GM12878 (cell line): ENCODE results near the gene PIGM. TPM values are rescaled to one million over a fixed set of nuclear protein-coding genes. Genes with fewer than 3 reads are reported as not detected.

ENCODE experiments used
- ATF7 ChIP-seq: fragments of 450-650 bp; IDR thresholded peaks from 2 replicates; pipeline ENCODE4 v1.6.1; 2016; ENCODE audit warnings: low read depth, mild to moderate bottlenecking
- CREM ChIP-seq: IDR thresholded peaks from 2 replicates; pipeline ENCODE4 v1.6.1; 2014; ENCODE audit warnings: antibody characterized with exemption, low read depth
- EED ChIP-seq: sonication (generic); IDR thresholded peaks from 2 replicates; pipeline ENCODE4 v1.6.1; 2016; ENCODE audit warnings: antibody characterized with exemption, low read depth
- HDAC2 ChIP-seq: fragments of 200-600 bp; sonication (generic); IDR thresholded peaks from 2 replicates; pipeline ENCODE4 v1.6.1; 2017
- MTA2 ChIP-seq: fragments of 450-650 bp; IDR thresholded peaks from 2 replicates; pipeline ENCODE4 v1.6.1; 2016; ENCODE audit warnings: low read depth, mild to moderate bottlenecking, moderate library complexity
- NBN ChIP-seq: fragments of 450-650 bp; IDR thresholded peaks from 2 replicates; pipeline ENCODE4 v1.6.1; 2016
- NFYA ChIP-seq: IDR thresholded peaks from 2 replicates; pipeline ENCODE4 v1.6.1; 2011; ENCODE audit warnings: low read depth, mild to moderate bottlenecking, low read length, improper control_type of control experiment, borderline replicate concordance
- POLR2AphosphoS5 ChIP-seq: IDR thresholded peaks from 2 replicates; pipeline ENCODE4 v1.6.1; 2011; ENCODE audit warnings: mild to moderate bottlenecking, low read length, inconsistent platforms
- SIN3A ChIP-seq: IDR thresholded peaks from 2 replicates; pipeline ENCODE4 v1.6.1; 2012; ENCODE audit warnings: low read depth, low read length, improper control_type of control experiment
- SMAD5 ChIP-seq: IDR thresholded peaks from 2 replicates; pipeline ENCODE4 v1.6.1; 2016; ENCODE audit warnings: antibody characterized with exemption, low read depth
- ZZZ3 ChIP-seq: IDR thresholded peaks from 2 replicates; pipeline ENCODE4 v1.6.1; 2011; ENCODE audit warnings: low read depth; ENCODE audit not compliant: control insufficient read depth, insufficient read length
- polyA plus RNA-seq, 11 experiments: library from polyadenylated mRNA; depleted of rRNA in 4 of 11; unstranded in 6 of 11; stranded (reverse) in 5 of 11; fragments of >200 nt; fragmentation: Nextera tagmentation in 4 of 11; fragmentation: Illumina TruSeq in 1 of 11; extraction: Ambion mirVana in 4 of 11; extraction: Trizol in 1 of 11; gene quantifications; 1 replicate in 1 of 11; 2 replicates in 10 of 11; pipeline versions ENCODE4 v1.2.1 to v1.2.3, GENCODE V29; 2011 to 2016; ENCODE audit warnings: inconsistent platforms in 2 of 11, missing spikeins in 2 of 11, low read depth in 1 of 11
- total RNA-seq, 4 experiments: library from RNA; depleted of rRNA in 3 of 4; stranded (reverse); fragments of >200 nt in 3 of 4; fragmentation: Illumina TruSeq in 1 of 4; extraction: Trizol in 1 of 4; gene quantifications; 2 replicates each; pipeline versions ENCODE4 v1.2.1 to v1.2.3, GENCODE V29; 2013 to 2021
- TF ChIP-seq, protein P1 (sequence below): IDR thresholded peaks from 2 replicates; pipeline ENCODE4 v1.6.1; 2011; ENCODE audit warnings: mild to moderate bottlenecking, low read depth, low read length, moderate library complexity; ENCODE audit not compliant: insufficient replicate concordance
- TF ChIP-seq, protein P2 (sequence below): fragments of 450-650 bp; formaldehyde crosslinking; IDR thresholded peaks from 2 replicates; pipeline ENCODE4 v1.5.0; 2022; ENCODE audit warnings: mild to moderate bottlenecking, missing genetic modification characterization
- TF ChIP-seq, protein P3 (sequence below): fragments of 450-650 bp; IDR thresholded peaks from 2 replicates; pipeline ENCODE4 v1.6.1; 2017; ENCODE audit warnings: low read depth, mild to moderate bottlenecking, moderate library complexity
- TF ChIP-seq, protein P4 (sequence below): IDR thresholded peaks from 2 replicates; pipeline ENCODE4 v1.6.1; 2012; ENCODE audit warnings: low read depth, low read length, improper control_type of control experiment
- TF ChIP-seq, protein P5 (sequence below): fragments of 450-650 bp; IDR thresholded peaks from 2 replicates; pipeline ENCODE4 v1.6.1; 2018; ENCODE audit warnings: mild to moderate bottlenecking, low read depth, moderate library complexity; ENCODE audit not compliant: partially characterized antibody
- TF ChIP-seq, protein P6 (sequence below): fragments of 450-650 bp; IDR thresholded peaks from 2 replicates; pipeline ENCODE4 v1.6.1; 2017; ENCODE audit warnings: mild to moderate bottlenecking

PIGM gene
- total and polyA plus RNA-seq, 10 of the 15 experiments (the other 5 are each of a cell fraction or from before 2014, with no cell fraction given) = 2.6 to 6.1 (median 4.6) TPM

DNA sequence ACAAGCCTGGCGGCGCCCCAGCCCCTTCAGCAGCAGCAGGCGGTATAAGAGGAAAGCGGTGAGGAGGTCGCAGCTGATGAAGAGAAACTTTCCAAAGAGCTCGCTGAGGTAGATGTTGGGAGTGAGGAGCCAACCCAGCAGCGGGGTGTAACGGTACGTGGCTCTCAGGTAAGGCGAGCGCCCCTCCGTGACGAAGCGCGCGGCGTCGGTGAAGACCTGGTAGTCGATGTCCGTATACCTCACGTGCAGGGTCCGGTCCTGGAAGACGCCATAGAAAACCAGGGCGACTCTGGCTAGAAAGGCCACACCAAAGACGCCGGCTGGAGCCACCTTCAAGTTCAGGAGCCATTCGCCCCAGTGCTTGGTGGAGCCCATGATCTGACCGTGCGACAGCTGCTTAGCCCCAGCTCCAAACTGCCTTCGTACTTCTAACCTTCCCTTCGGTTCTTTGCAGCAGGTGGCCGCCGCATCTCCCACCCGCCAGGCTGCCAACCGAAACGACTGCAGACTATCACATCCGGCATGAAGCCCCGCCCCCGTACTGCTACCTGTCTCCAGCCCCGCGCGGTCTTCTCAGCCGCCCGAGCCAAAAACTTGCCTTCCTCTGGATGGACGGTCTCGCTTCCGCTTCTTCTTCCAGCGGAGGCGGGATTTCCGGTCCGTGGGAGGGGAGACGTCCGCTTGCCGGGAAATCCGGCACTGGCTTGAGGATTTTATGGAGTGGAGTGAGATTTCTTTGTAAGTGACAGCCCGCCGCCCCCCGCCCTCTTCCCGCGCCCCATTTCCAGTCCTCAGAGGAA is at the start of gene PIGM (continued):
- TF ChIP-seq, protein P1, sequence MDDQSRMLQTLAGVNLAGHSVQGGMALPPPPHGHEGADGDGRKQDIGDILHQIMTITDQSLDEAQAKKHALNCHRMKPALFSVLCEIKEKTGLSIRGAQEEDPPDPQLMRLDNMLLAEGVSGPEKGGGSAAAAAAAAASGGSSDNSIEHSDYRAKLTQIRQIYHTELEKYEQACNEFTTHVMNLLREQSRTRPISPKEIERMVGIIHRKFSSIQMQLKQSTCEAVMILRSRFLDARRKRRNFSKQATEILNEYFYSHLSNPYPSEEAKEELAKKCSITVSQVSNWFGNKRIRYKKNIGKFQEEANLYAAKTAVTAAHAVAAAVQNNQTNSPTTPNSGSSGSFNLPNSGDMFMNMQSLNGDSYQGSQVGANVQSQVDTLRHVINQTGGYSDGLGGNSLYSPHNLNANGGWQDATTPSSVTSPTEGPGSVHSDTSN = peak; percentile 11
- peak; percentile 79; the same call in 1 of the 2 replicates for TF ChIP-seq EED
- TF ChIP-seq, protein P2, sequence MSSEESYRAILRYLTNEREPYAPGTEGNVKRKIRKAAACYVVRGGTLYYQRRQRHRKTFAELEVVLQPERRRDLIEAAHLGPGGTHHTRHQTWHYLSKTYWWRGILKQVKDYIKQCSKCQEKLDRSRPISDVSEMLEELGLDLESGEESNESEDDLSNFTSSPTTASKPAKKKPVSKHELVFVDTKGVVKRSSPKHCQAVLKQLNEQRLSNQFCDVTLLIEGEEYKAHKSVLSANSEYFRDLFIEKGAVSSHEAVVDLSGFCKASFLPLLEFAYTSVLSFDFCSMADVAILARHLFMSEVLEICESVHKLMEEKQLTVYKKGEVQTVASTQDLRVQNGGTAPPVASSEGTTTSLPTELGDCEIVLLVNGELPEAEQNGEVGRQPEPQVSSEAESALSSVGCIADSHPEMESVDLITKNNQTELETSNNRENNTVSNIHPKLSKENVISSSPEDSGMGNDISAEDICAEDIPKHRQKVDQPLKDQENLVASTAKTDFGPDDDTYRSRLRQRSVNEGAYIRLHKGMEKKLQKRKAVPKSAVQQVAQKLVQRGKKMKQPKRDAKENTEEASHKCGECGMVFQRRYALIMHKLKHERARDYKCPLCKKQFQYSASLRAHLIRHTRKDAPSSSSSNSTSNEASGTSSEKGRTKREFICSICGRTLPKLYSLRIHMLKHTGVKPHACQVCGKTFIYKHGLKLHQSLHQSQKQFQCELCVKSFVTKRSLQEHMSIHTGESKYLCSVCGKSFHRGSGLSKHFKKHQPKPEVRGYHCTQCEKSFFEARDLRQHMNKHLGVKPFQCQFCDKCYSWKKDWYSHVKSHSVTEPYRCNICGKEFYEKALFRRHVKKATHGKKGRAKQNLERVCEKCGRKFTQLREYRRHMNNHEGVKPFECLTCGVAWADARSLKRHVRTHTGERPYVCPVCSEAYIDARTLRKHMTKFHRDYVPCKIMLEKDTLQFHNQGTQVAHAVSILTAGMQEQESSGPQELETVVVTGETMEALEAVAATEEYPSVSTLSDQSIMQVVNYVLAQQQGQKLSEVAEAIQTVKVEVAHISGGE (CRISPR knock-in tag) = no peak
- TF ChIP-seq NFYA = no peak
- TF ChIP-seq ATF7 = peak; percentile 39; the same call in 1 of the 2 replicates
- no peak; the same call in 1 of the 2 replicates for TF ChIP-seq CREM
- TF ChIP-seq MTA2 = peak; percentile 14; the same call in 1 of the 2 replicates
- TF ChIP-seq, protein P3, sequence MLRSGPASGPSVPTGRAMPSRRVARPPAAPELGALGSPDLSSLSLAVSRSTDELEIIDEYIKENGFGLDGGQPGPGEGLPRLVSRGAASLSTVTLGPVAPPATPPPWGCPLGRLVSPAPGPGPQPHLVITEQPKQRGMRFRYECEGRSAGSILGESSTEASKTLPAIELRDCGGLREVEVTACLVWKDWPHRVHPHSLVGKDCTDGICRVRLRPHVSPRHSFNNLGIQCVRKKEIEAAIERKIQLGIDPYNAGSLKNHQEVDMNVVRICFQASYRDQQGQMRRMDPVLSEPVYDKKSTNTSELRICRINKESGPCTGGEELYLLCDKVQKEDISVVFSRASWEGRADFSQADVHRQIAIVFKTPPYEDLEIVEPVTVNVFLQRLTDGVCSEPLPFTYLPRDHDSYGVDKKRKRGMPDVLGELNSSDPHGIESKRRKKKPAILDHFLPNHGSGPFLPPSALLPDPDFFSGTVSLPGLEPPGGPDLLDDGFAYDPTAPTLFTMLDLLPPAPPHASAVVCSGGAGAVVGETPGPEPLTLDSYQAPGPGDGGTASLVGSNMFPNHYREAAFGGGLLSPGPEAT = peak; percentile 88
- TF ChIP-seq POLR2AphosphoS5 = peak; percentile 54; the same call in 1 of the 2 replicates
- TF ChIP-seq HDAC2 = no peak
- TF ChIP-seq, protein P4, sequence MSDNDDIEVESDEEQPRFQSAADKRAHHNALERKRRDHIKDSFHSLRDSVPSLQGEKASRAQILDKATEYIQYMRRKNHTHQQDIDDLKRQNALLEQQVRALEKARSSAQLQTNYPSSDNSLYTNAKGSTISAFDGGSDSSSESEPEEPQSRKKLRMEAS = no peak; the same call in 1 of the 2 replicates
- TF ChIP-seq, protein P5, sequence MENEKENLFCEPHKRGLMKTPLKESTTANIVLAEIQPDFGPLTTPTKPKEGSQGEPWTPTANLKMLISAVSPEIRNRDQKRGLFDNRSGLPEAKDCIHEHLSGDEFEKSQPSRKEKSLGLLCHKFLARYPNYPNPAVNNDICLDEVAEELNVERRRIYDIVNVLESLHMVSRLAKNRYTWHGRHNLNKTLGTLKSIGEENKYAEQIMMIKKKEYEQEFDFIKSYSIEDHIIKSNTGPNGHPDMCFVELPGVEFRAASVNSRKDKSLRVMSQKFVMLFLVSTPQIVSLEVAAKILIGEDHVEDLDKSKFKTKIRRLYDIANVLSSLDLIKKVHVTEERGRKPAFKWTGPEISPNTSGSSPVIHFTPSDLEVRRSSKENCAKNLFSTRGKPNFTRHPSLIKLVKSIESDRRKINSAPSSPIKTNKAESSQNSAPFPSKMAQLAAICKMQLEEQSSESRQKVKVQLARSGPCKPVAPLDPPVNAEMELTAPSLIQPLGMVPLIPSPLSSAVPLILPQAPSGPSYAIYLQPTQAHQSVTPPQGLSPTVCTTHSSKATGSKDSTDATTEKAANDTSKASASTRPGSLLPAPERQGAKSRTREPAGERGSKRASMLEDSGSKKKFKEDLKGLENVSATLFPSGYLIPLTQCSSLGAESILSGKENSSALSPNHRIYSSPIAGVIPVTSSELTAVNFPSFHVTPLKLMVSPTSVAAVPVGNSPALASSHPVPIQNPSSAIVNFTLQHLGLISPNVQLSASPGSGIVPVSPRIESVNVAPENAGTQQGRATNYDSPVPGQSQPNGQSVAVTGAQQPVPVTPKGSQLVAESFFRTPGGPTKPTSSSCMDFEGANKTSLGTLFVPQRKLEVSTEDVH = peak; percentile 66
- no peak for TF ChIP-seq SIN3A
- no peak for TF ChIP-seq ZZZ3
- TF ChIP-seq, protein P6, sequence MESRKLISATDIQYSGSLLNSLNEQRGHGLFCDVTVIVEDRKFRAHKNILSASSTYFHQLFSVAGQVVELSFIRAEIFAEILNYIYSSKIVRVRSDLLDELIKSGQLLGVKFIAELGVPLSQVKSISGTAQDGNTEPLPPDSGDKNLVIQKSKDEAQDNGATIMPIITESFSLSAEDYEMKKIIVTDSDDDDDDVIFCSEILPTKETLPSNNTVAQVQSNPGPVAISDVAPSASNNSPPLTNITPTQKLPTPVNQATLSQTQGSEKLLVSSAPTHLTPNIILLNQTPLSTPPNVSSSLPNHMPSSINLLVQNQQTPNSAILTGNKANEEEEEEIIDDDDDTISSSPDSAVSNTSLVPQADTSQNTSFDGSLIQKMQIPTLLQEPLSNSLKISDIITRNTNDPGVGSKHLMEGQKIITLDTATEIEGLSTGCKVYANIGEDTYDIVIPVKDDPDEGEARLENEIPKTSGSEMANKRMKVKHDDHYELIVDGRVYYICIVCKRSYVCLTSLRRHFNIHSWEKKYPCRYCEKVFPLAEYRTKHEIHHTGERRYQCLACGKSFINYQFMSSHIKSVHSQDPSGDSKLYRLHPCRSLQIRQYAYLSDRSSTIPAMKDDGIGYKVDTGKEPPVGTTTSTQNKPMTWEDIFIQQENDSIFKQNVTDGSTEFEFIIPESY = no peak
- TF ChIP-seq SMAD5 = 0 out of 2 replicates have a peak, but pooled peaks have one; percentile 23
- TF ChIP-seq NBN = no peak; the same call in 1 of the 2 replicates
